ENCODE measurements around the gene CEP72.
"Not testable (repeated sequence)": the region's sequence is repeated elsewhere in the genome, so short reads cannot be mapped to it uniquely, and the experiment has no call there.

Gene CEP72

DNA sequence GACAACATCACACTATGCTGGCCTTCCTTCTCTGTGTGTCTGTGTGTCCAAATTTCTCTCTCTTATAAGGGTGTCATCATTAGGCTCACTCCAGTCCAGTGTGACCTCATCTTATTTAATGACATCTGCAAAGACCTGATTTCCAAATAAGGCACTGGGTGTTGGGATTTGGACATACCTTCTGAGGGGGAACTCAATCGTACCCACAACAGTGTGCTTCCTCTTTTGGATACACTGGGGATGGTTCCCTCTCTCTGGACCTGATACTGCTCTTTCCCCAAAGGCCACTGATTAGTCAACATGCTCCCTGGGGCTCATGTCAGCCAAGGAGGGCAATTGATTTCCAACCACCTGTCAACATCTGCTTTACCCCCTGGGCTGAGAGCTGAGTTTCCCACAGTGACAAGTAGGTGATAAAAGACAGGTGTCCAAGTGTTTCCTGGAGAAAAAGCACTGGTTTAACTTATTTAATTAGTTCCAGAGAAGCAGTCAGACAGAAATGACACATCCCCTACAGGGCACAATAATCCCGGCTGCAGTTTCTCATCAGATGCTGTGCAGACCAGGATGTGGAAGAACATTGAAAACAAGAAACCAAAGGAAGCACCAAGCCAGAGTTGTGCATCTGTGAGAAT, 17.8 kb upstream of the CEP72 start:
- FAIRE-seq (no peak), DNase-seq (ENCODE audit: extremely low spot score, insufficient read length, low read depth) (no peak)

GRCh38 chr5:595285-595875, 16.8 kb upstream of the CEP72 start:
- no peak for DNase-seq (ENCODE audit: extremely low spot score, insufficient read length, low read depth)
- no peak for FAIRE-seq

DNA sequence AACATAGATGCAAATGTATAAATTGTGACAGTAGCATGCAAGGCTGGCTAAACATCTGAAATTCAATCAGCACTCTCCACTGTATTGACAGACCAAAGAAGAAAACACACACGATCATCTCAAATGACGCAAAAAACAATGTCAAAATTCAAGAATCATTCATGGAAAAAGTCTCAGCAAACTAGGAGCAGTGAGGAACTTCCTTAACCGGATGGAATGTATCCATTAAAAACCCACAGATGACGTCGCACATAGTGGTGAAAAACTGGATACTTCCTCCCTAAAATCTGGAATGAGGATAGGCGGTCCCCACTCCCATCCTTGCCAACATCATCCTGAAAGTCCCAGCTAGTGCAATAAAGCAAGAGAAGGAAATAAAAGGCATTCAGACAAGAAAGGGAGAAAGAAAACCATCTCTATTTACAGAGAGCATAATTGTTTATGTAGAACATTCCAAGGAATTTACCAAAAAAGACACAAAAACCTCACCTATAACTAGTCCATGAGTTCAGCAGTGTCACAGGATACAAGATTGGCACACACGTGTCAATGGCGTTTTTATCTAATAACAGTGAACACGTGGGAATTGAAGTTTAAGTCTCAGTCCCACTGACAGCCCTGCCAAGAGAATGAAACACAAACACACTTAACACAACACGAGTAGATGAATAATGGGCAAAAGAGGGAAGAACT, 14.1 kb upstream of the CEP72 start:
- DNase-seq (ENCODE audit: extremely low spot score, insufficient read length, low read depth) = no peak
- no peak for FAIRE-seq

DNA sequence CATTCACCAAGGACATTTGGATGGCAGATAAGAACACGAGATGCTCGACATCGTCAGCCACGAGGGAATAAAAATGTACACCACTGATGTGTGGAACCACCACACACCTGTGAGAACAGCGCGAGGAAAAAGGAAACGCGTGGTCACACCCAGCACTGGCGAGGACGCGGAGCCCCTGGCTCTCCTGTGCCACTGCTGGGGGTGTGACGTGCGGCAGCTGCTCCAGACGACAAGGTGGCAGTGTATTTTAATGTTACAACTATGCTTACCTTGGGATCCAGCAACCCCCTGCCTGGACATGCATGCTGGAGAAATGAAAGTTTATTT, 13.6 kb upstream of the CEP72 start:
- no peak for FAIRE-seq
- DNase-seq (ENCODE audit: extremely low spot score, insufficient read length, low read depth) = no peak

DNA sequence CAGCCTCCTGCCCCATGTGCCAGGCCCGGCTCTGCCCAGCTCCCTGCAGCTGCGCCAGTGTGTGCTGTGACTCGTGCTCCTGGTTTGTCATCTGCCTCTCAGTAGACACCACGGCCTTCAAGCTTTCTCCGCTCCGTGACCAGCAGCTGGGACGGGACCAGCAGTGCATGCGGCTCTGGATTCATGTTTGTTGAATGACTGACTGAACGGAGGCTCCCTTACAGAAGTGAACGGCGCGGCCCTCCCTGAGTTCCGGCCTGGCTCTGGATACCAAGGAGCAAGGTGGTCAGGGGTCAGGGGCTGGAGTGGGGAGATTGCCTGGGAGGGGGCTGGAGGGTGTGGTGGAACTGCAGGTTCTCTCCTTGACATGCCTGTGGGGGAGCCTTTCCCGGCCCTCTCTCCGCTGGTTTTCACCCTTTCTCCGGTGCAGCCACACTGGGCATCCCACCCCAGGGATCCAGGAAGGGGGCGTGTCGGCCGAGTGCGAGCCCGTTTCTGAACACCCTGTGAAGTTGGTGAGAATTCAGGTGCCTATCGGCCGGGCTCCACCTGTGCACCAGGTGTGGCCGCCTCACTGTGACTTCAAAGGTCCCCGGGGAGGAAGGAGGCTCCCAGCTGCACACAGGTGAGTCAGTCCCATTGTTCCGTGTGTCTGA, 11.1 kb upstream of the CEP72 start:
- DNase-seq (ENCODE audit: extremely low spot score, insufficient read length, low read depth) = no peak
- no peak for FAIRE-seq

- FAIRE-seq = no peak
- DNase-seq (ENCODE audit: extremely low spot score, insufficient read length, low read depth) = no peak
Observed at GRCh38 chr5:601771-602465, 10.2 kb upstream of the CEP72 start.

DNA sequence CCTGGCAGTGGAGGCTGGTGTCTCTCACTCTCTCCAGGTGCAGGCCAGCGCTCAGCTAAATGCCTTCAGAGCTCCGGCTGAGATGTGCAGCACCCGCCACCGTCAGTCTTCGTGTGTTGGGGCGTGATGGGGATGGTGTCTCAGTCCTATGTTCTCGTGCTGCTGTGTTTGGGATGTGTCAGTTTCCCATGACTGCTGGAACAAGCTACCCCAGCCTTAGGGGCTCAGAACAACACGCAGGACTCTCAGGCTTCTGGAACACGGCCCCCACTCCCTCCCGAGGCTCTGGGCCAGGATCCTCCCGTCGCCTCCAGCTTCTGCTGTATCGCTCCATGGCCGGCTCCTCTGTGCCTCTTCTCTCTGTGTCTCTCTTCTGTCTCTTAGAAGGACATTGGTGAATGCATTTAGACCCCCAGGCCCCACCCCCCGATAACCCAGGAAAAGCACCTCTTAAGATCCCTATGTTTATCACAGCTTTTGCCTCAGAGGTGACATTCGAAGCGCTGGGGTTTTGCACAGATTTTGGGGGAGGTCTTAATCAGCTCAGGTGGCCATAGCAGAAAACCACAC, 9.6 kb upstream of the CEP72 start:
- FAIRE-seq = no peak
- DNase-seq (ENCODE audit: extremely low spot score, insufficient read length, low read depth) = no peak

GRCh38 chr5:603081-603998, 8.8 kb upstream of the CEP72 start:
- FAIRE-seq (no peak), DNase-seq (ENCODE audit: extremely low spot score, insufficient read length, low read depth) (no peak)

- FAIRE-seq = no peak
Observed at GRCh38 chr5:604391-604831, 7.7 kb upstream of the CEP72 start.

GRCh38 chr5:605090-605489, 7.0 kb upstream of the CEP72 start:
- not testable (repeated sequence) for DNase-seq (ENCODE audit: extremely low spot score, insufficient read length, low read depth); FAIRE-seq

More at GRCh38 chr5:604391-604831, 7.7 kb upstream of the CEP72 start:
- no peak for DNase-seq (ENCODE audit: extremely low spot score, insufficient read length, low read depth)

DNA sequence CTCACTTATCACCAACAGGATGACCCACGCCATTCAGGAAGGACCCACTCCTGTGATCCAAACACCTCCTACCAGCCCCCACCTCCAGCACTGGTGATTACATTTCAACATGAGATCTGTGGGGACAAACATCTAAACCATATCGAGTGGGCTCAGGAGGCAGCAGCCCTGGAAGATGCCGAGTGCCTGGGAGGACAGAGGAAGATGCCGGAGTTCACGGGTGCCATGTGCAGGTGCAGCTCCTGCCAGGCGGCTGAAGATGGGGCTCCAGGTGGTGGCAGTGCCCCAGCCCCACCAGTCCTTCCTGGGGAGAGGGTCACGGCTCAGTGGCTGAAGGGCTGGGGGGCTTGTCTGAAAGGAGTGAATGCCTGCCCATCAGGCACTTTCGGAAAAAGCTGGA, 6.1 kb upstream of the CEP72 start:
- DNase-seq (ENCODE audit: extremely low spot score, insufficient read length, low read depth) = no peak
- no peak for FAIRE-seq

DNA sequence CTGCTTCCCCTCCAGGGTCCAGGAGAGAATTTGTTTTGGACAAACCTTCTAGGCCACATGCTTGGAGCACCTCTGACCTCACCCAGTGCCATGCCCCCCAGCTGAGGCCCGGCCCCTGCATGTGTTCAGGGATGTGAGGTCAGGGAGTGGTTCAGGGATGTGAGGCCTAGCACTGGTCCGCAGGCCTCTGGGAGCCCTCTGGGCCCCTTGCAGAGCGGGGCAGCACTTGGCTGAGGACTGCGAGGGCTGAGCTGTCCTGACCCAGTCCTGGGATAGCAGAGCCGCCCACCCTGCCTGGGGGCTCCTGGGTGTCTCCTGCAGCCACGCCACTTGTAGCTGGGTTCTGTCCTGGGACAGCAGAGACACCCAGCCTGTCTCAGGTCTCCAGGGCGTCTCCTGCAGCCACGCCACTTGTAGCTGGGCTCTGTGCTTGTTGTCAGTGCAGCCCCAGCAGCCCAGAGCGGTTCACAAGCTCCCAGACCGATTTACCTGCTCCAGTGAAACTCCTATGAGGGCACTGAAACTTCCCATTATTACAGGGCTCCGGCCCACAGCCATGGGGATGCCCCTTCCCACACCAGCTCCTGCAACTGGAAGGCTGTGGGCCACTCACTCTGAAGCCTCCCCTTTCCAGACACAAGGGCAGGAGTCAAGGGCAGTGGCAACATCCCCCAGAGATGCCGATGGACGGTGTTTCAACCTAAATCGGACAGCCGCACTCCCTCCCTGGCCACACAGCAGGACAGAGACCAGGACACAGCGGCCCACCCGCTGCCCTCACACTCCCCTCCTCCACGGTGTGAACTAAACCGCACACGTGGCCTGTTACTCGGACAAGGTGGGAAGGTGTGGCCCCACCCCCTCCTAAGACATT, 5.4 kb upstream of the CEP72 start:
- no peak for FAIRE-seq
- no peak for DNase-seq (ENCODE audit: extremely low spot score, insufficient read length, low read depth)

- FAIRE-seq = peak; percentile 86
Observed at GRCh38 chr5:607541-608428, 4.4 kb upstream of the CEP72 start.

DNA sequence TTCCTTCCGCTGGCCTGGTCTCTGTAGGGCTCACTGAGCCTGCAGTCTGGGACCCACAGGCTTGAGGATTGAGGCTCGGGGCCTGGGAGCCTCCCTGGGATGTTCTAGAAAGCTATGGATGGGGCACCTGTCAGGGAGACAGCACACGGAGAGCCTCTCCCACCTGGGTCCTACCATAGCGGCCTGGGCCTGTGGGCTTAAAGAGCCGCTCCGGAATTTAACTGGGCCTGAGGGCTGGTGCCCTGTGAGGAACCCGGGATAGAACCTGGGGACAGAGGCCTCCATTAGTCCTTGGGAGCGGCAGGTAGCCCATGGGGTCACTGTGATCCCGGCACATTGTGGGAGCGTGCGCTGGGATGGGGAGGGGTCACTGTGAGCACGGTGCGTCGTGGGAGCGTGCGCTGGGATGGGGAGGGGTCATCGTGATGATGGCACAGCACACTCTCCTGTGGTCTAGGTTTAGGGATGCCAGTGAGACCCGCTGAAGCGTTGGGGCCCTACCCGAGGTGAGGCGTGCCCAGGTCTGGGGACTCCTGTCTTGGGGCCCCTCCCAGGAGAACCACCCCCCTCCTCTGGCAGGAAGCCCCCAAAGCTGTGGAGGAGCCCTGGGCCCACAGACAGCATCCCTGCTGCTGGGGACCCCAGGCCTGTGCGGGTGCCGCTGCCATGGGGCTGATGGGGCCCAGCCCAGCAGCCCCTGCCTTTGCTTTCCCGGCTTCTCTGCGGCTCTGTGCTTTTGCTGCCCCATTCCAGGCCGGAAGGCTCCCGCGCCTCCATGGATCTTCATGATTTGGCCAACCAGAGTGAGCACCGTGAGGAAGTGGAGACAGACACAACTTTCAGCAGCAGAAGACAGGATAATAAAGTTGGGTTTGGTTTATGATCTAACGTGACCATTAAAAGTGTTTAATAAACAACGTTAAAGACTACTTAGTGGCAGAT, 3.4 kb upstream of the CEP72 start:
- DNase-seq (ENCODE audit: extremely low spot score, insufficient read length, low read depth) = no peak
- FAIRE-seq = no peak

More at GRCh38 chr5:607541-608428, 4.4 kb upstream of the CEP72 start:
- DNase-seq (ENCODE audit: extremely low spot score, insufficient read length, low read depth) = no peak

DNA sequence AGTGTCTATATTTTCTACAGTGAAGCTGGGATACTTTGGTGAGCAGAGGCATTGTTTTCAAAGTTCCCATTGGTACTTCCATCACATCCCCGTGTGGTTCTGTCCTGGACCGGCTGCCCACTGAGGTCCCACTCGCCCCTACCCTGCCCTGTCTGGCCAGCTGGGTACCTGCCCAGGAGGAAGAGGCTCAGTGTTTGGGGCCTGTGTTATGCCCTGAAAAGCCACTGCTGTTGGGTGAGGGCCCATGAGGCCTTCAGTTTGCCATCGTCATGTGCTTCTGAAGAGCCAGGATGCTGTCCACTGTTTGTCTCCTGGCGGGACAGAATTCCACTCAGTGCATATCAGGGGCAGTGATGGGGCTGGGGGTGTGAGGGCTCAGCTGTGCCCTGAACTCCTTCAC, 2.6 kb upstream of the CEP72 start:
- no peak for FAIRE-seq

More for the DNA sequence above, 2.6 kb upstream of the CEP72 start:
- DNase-seq (ENCODE audit: extremely low spot score, insufficient read length, low read depth) = no peak
